Measurements from ENCODE around the gene PLCH1.
A peak's percentile ranks its signal among the peaks of the same experiment; 100 is the strongest.
"Not testable (repeated sequence)": the region's sequence is repeated elsewhere in the genome, so short reads cannot be mapped to it uniquely, and the experiment has no call there.

Gene PLCH1

DNA sequence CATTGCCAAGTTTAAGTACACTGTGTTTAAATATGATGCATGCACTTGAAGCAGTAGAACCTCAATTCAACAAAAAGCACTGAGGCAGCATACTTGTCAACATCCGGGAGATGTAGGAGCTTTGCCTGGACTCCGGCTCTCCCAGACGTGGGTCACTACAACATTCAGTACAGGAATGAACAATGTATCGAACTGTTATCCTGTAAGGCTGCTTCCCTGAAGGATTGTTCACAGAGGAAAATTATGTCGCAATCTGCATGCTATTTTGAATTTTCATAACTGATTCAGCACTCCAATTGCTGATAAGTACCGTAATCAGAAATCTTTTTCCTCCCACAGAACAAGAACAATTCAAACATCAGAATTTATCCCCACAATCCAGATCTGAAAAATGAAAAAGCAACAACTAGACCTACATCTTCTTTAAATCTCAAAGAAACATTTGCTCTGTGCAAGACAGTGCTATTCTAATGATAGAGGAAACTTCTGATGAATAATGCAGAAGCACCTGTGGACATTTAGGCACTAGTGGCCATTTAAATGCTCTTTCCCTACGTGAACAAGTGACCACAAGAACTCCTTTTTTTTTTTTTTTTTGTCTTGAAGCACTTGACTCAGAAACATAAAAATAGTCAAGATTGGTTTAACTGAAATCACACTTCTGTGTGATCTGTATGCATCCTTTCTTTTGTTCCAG lies 113.4 kb downstream of the PLCH1 start:
- no peaks in the 10 kb centered on the region for H3K4me1 ChIP-seq
- no peak overlapping the region for H3K27ac ChIP-seq
- no peak overlapping the region for H3K4me3 ChIP-seq
- no peaks in the 10 kb centered on the region for H3K9me3 ChIP-seq (replicated peaks in 1 of 11)
- TF ChIP-seq Cebpa-rat (IDR thresholded peaks at IDR 0.05), result peak in 9 of 11 experiments; percentile 23 to 82 (median 59); a peak in 12 of 22 replicates
- no peak overlapping the region for H3K4me2 ChIP-seq
- no peak overlapping the region for H3K9ac ChIP-seq
- H3K27me3 ChIP-seq, result no peaks in the 10 kb centered on the region
- no peaks in the 10 kb centered on the region for H3K36me3 ChIP-seq
- no peaks in the 10 kb centered on the region for H4K20me1 ChIP-seq

DNA sequence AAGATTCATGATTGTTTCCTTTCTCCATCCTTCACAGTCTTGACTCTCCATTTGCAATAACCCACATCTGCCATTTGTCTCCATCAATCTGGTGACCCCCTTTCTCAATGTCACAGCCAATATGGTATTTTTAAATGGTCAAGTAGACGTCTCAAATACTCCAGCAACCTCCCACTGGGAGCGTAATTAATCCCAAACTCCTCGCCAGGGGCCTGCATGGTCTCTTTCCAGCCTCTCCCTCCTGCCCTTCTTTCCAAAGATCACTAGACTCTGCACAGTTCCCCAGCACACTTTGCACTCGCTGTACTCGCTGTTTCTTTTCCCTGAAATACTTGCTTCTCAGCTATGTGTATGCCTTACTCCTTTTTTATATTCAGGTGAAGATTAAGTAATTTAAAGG lies 115.3 kb downstream of the PLCH1 start:
- Histone ChIP-seq H3K4me2 (no peak overlapping the region), H3K4me1 (no peaks in the 10 kb centered on the region), H3K27me3 (no peaks in the 10 kb centered on the region), H3K9me3 (replicated peaks in 1 of 11) (no peaks in the 10 kb centered on the region), H4K20me1 (no peaks in the 10 kb centered on the region), H3K4me3 (no peak overlapping the region), H3K27ac (no peak overlapping the region), H3K36me3 (no peaks in the 10 kb centered on the region), H3K9ac (no peak overlapping the region)
- no peak for TF ChIP-seq Cebpa-rat (IDR thresholded peaks at IDR 0.05)

DNA sequence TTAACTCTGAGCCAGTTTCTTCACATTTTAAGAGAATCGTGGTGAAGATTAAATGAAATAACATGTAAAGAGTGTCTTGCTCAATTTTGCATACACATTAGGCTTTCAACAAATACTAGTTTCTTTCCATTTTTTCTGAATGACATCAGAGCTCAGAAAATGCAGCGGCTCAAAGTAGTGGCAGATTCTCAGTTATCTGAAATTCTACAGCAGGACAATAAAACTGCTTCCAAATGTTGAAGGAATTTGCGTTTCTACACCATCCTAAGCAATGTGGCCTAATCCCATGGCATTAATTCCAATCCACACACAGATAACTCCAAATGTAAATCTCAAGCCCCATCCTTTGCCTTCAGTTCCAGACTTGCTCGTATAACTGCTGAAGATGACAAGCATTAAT lies 115.8 kb downstream of the PLCH1 start:
- no peak for TF ChIP-seq Cebpa-rat (IDR thresholded peaks at IDR 0.05)
- Histone ChIP-seq H3K4me1 (no peaks in the 10 kb centered on the region), H3K27ac (no peak overlapping the region), H4K20me1 (no peaks in the 10 kb centered on the region), H3K36me3 (no peaks in the 10 kb centered on the region), H3K4me2 (no peak overlapping the region), H3K27me3 (no peaks in the 10 kb centered on the region), H3K9me3 (replicated peaks in 1 of 11) (no peaks in the 10 kb centered on the region), H3K4me3 (no peak overlapping the region), H3K9ac (no peak overlapping the region)

DNA sequence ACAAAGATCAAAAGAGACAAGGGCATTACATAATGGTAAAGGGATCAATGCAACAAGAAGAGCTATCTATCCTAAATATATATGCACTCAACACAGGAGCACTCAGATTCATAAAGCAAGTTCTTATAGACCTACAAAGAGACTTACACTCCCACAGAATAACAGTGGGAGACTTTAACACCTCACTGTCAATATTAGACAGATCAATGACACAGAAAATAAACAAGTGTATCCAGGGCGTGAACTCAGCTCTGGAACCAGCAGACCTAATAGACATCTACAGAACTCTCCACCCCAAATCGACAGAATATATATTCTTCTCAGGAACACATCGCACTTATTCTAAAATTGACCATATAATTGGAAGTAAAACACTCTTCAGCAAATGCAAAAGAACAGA lies 122.2 kb downstream of the PLCH1 start:
- not testable (repeated sequence) for H3K9me3 ChIP-seq (replicated peaks in 1 of 11); H3K36me3 ChIP-seq; H3K4me1 ChIP-seq; H3K27me3 ChIP-seq; H3K4me2 ChIP-seq; H3K27ac ChIP-seq; H4K20me1 ChIP-seq; H3K9ac ChIP-seq; H3K4me3 ChIP-seq

DNA sequence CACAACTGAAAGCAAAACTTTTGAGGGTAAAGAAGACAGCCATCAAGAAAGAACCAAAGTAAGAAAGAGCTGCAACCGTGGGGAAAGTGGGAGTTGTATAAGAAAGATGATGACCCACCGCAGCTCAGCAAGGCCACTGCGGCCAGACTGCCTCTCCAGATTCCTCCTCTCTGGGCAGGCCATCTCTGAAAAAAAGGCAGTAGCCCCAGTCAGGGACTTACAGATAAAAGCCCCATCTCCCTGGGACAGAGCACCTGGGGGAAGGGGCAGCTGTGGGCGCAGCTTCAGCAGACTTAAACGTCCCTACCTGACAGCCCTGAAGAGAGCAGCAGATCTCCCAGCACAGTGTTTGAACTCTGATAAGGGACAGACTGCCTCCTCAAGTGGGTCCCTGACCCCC lies 124.3 kb downstream of the PLCH1 start:
- not testable (repeated sequence) for H3K4me1 ChIP-seq, H3K36me3 ChIP-seq, H4K20me1 ChIP-seq, H3K4me3 ChIP-seq, H3K4me2 ChIP-seq, H3K27me3 ChIP-seq, H3K9ac ChIP-seq, H3K27ac ChIP-seq
- peaks cover 9 to 22% (median 14%) of the 10 kb centered on the region in 11 experiments; a peak in 19 of 22 replicates for H3K9me3 ChIP-seq (replicated peaks in 1 of 11)

DNA sequence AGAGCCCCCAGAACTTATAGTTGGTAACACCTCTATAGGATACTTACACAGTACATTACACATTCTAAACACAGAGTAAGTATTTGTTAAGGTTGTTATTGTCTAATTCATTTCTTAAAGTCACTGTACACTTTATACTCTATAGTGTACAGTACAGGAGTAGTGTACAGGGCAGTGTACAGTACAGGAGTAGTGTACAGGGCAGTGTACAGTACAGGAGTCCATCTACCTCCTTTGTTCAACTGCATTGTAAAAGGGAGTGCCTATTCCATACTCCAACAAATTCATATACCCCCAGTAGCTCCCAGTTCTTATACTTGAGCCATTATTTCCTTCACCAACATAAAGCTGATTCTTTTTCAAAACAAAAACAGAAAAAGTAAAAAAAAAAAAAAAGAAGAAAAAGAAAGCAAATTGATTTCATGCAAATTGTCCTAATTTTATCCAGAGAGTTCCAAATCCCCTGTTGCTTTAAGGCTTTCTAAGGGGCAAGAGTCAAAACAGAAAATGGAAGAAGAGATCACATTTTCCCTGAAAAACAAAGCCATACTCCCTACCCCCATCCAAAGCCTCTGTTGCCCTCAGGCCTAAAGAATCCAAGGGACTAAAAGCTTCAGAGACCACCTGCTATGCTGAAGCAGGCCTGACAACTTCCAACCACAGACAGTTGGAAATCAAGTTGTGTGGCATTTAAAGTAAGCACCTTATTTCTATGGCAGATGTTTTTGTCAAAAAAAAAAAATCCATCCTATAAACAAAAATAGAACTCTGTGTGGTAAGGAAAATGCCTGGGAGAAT lies 125.6 kb downstream of the PLCH1 start:
- Histone ChIP-seq H3K27me3 (no peaks in the 10 kb centered on the region), H3K9ac (no peak overlapping the region), H3K4me3 (no peak overlapping the region)

DNA sequence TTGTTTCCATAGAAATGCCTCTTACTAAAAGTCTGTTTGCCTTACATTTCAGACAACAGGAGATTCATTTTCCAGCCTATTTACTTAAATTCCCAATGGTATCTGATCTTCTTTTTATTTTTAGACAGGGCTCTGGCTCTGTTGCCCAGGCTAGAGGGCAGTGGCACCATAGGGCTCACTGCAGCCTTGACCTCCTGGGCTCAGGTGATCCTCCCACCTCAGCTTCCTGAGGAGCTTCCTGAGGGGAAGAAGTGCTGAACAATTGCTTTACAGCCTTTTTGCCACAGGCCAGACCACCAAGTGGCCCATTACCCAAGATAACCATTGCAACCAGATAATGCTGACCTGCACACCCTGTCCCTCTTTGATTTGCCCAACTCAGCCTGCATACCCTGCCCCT lies 126.3 kb downstream of the PLCH1 start:
- Histone ChIP-seq H3K4me3 (no peak overlapping the region), H3K36me3 (no peaks in the 10 kb centered on the region), H4K20me1 (no peaks in the 10 kb centered on the region), H3K27me3 (no peaks in the 10 kb centered on the region), H3K27ac (no peak overlapping the region), H3K4me1 (no peaks in the 10 kb centered on the region; a peak in 1 of 20 replicates), H3K9me3 (replicated peaks in 1 of 11) (peaks cover 19 to 41% (median 27%) of the 10 kb centered on the region in 11 experiments; a peak in 21 of 22 replicates), H3K9ac (no peak overlapping the region), H3K4me2 (no peak overlapping the region)
- TF ChIP-seq Cebpa-rat (IDR thresholded peaks at IDR 0.05), result no peak

More for the DNA sequence above, 125.6 kb downstream of the PLCH1 start:
- Histone ChIP-seq H3K4me2 (no peak overlapping the region), H3K27ac (no peak overlapping the region), H4K20me1 (no peaks in the 10 kb centered on the region), H3K9me3 (replicated peaks in 1 of 11) (peaks cover 17 to 33% (median 24%) of the 10 kb centered on the region in 11 experiments; a peak in 21 of 22 replicates), H3K36me3 (no peaks in the 10 kb centered on the region), H3K4me1 (no peaks in the 10 kb centered on the region; a peak in 1 of 20 replicates)
- no peak for TF ChIP-seq Cebpa-rat (IDR thresholded peaks at IDR 0.05)

DNA sequence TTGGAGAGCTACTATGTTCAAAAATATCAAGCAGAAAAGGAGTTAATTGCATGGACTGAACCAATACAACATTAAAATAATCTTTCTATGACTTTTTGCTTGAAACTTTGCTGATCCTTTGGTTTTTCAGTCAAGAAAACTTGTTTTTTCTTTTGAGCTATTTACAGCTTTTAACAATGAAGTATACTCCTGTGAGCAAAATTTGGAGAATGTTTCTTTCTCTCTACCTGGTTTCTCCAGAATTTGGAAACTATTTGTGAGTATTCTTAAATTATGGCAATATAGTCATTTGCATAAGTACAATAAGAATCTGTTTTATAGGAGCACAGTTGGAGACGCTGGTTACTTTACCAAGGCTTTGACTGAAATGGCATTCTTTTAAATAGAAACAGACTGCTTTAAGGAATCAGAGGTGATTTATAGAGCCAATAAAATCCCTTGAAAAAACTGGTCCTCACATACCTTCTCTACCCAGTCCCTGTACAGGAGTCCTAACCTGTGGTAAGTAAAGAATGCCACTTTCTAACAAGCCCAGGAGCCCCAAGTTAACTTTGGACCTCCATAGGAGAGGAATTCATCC lies 127.4 kb downstream of the PLCH1 start:
- no peaks in the 10 kb centered on the region; a peak in 1 of 20 replicates for H3K4me1 ChIP-seq
- H3K27ac ChIP-seq, result no peak overlapping the region
- H4K20me1 ChIP-seq, result no peaks in the 10 kb centered on the region
- no peaks in the 10 kb centered on the region for H3K36me3 ChIP-seq
- no peak overlapping the region for H3K4me3 ChIP-seq
- H3K4me2 ChIP-seq, result no peak overlapping the region
- H3K27me3 ChIP-seq, result no peaks in the 10 kb centered on the region
- peaks cover 19 to 41% (median 29%) of the 10 kb centered on the region in 11 experiments; a peak in 21 of 22 replicates for H3K9me3 ChIP-seq (replicated peaks in 1 of 11)
- no peak overlapping the region for H3K9ac ChIP-seq
- no peak for TF ChIP-seq Cebpa-rat (IDR thresholded peaks at IDR 0.05)

DNA sequence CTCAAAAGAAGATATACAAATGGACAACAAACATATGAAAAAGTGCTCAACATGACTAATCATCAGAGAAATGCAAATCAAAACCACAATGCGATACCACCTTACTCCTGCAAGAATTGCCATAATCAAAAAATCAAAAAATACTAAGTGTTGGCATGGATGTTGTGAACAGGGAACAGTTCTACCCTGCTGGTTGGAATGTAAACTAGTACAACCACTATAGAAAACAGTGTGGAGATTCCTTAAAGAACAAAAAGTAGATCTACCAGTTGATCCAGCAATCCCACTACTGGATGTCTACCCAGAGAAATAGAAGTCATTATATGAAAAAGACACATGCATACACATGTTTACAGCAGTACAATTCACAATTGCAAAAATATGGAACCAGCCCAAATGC lies 129.7 kb downstream of the PLCH1 start:
- not testable (repeated sequence) for H3K4me1 ChIP-seq, H3K27me3 ChIP-seq, H3K27ac ChIP-seq, H4K20me1 ChIP-seq, H3K4me3 ChIP-seq, H3K9ac ChIP-seq, H3K4me2 ChIP-seq, H3K36me3 ChIP-seq
- H3K9me3 ChIP-seq (replicated peaks in 1 of 11), result peaks cover 19 to 46% (median 33%) of the 10 kb centered on the region in 11 experiments; a peak in 21 of 22 replicates

DNA sequence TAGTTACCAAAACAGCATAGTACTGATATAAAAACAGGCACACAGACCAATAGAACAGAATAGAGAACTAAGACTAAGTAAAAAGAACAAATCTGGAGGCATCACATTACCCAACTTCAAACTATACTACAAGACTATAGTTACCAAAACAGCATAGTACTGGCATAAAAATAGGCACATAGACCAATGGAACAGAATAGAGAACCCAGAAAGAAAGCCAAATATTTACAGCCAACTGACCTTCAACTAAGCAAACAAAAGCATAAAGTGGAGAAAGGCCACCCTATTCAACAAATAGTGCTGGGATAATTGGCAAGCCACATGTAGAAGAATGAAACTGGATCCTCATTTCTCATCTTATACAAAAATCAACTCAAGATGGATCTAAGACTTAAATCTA lies 130.5 kb downstream of the PLCH1 start:
- not testable (repeated sequence) for H3K4me3 ChIP-seq, H3K27ac ChIP-seq, H4K20me1 ChIP-seq, H3K27me3 ChIP-seq, H3K36me3 ChIP-seq, H3K4me2 ChIP-seq, H3K9ac ChIP-seq, H3K4me1 ChIP-seq
- H3K9me3 ChIP-seq (replicated peaks in 1 of 11), result peaks cover 23 to 54% (median 36%) of the 10 kb centered on the region in 11 experiments
